HepG2 (cell line): ENCODE measurements around the gene C9orf40. TPM values are rescaled to one million over a fixed set of nuclear protein-coding genes. Genes with fewer than 3 reads are reported as not detected.

Source experiments
- BRCA1 ChIP-seq: sonication (generic); formaldehyde crosslinking; IDR thresholded peaks from 2 replicates; pipeline ENCODE4 v1.4.0; 2020; ENCODE audit warnings: missing genetic modification reagents
- CERS6 ChIP-seq: sonication (generic); formaldehyde crosslinking; IDR thresholded peaks from 2 replicates; pipeline ENCODE4 v1.5.0; 2020; ENCODE audit warnings: missing genetic modification reagents
- GTF2F1 ChIP-seq: fragments of 150-350 bp; IDR thresholded peaks from 2 replicates; pipeline ENCODE4 v1.6.1; 2014; ENCODE audit warnings: low read length
- HBP1 ChIP-seq: IDR thresholded peaks from 2 replicates; pipeline ENCODE4 v1.6.1; 2016; ENCODE audit warnings: low read depth, control low read depth
- IRF2 ChIP-seq: IDR thresholded peaks from 2 replicates; pipeline ENCODE4 v1.6.1; 2018; ENCODE audit warnings: missing genetic modification reagents, missing compliant biosample characterization
- KAT8 ChIP-seq: IDR thresholded peaks from 2 replicates; pipeline ENCODE4 v1.6.1; 2016; ENCODE audit warnings: missing genetic modification reagents, missing compliant biosample characterization
- KDM5A ChIP-seq: fragments of 200-600 bp; sonication (generic); IDR thresholded peaks from 2 replicates; pipeline ENCODE4 v1.7.0; 2018; ENCODE audit warnings: antibody characterized with exemption, mild to moderate bottlenecking, low read length, borderline replicate concordance
- MATR3 ChIP-seq: sonication (generic); formaldehyde crosslinking; IDR thresholded peaks from 2 replicates; pipeline ENCODE4 v1.4.0; 2020; ENCODE audit warnings: missing genetic modification reagents
- NR1H2 ChIP-seq: sonication (generic); formaldehyde crosslinking; IDR thresholded peaks from 2 replicates; pipeline ENCODE4 v1.8.1; 2022; ENCODE audit warnings: low read depth, missing genetic modification reagents, borderline replicate concordance
- PITX1 ChIP-seq: sonication (generic); formaldehyde crosslinking; IDR thresholded peaks from 2 replicates; pipeline ENCODE4 v1.5.1; 2020; ENCODE audit warnings: mild to moderate bottlenecking, missing genetic modification reagents
- PTBP1 ChIP-seq: fragments of 200-400 bp; formaldehyde crosslinking; IDR thresholded peaks from 2 replicates; pipeline ENCODE4 v1.6.1; 2018; ENCODE audit warnings: low read length, low read depth; ENCODE audit not compliant: poor library complexity, severe bottlenecking
- SNAPC4 ChIP-seq: sonication (generic); formaldehyde crosslinking; IDR thresholded peaks from 2 replicates; pipeline ENCODE4 v1.4.0; 2020; ENCODE audit warnings: mild to moderate bottlenecking, missing genetic modification reagents
- ZFP36L1 ChIP-seq: sonication (generic); formaldehyde crosslinking; IDR thresholded peaks from 2 replicates; pipeline ENCODE4 v1.8.0; 2022; ENCODE audit warnings: mild to moderate bottlenecking, missing genetic modification reagents, moderate library complexity
- ZNF253 ChIP-seq: sonication (generic); formaldehyde crosslinking; IDR thresholded peaks from 2 replicates; pipeline ENCODE4 v1.8.0; 2022; ENCODE audit warnings: mild to moderate bottlenecking, missing genetic modification reagents, borderline replicate concordance
- ZNF280B ChIP-seq: sonication (generic); formaldehyde crosslinking; IDR thresholded peaks from 2 replicates; pipeline ENCODE4 v1.5.0; 2020; ENCODE audit warnings: missing genetic modification reagents, mild to moderate bottlenecking, borderline replicate concordance
- ZNF354B ChIP-seq: sonication (generic); formaldehyde crosslinking; IDR thresholded peaks from 2 replicates; pipeline ENCODE4 v1.8.0; 2022; ENCODE audit warnings: mild to moderate bottlenecking, missing genetic modification reagents
- ZNF564 ChIP-seq: sonication (generic); formaldehyde crosslinking; IDR thresholded peaks from 2 replicates; pipeline ENCODE4 v1.8.1; 2023; ENCODE audit warnings: mild to moderate bottlenecking, missing genetic modification reagents
- ZNF672 ChIP-seq: sonication (generic); formaldehyde crosslinking; IDR thresholded peaks from 2 replicates; pipeline ENCODE4 v1.8.1; 2022; ENCODE audit warnings: missing genetic modification reagents
- ZNF776 ChIP-seq: sonication (generic); formaldehyde crosslinking; IDR thresholded peaks from 2 replicates; pipeline ENCODE4 v1.4.0; 2020; ENCODE audit warnings: mild to moderate bottlenecking, missing genetic modification reagents
- ZNF879 ChIP-seq: sonication (generic); formaldehyde crosslinking; IDR thresholded peaks from 2 replicates; pipeline ENCODE4 v1.8.1; 2023; ENCODE audit warnings: missing genetic modification reagents
- polyA plus RNA-seq, 8 experiments: library from polyadenylated mRNA; depleted of rRNA in 3 of 8; stranded (reverse) in 7 of 8; unstranded in 1 of 8; fragments of >200 nt; fragmentation: Illumina TruSeq in 4 of 8; extraction: Trizol in 4 of 8; gene quantifications; 2 replicates each; pipeline versions ENCODE4 v1.2.1 to v1.2.3, GENCODE V29; 2011 to 2016; ENCODE audit warnings: low read depth in 4 of 8, missing spikeins in 1 of 8, mixed read lengths in 1 of 8; ENCODE audit not compliant: insufficient read depth in 1 of 8
- total RNA-seq, 5 experiments: library from RNA; depleted of rRNA; stranded (reverse); fragments of >200 nt; fragmentation: Illumina TruSeq; extraction: Trizol; gene quantifications; 2 replicates each; pipeline ENCODE4 v1.2.3, GENCODE V29; 2016; ENCODE audit warnings: low read depth in 1 of 5

The C9orf40 gene
- total and polyA plus RNA-seq, 2 of the 13 experiments (the other 11 are each of a cell fraction or from before 2014, with no cell fraction given): 3.0 to 13.5 TPM

- TF ChIP-seq SNAPC4 (CRISPR knock-in tag) (no peak), HBP1 (CRISPR knock-in tag) (peak; percentile 74), IRF2 (no peak; the same call in none of the 2 replicates), ZNF354B (0 out of 2 replicates have a peak, but pooled peaks have one; percentile 69), ZNF879 (peak; percentile 83; the same call in 1 of the 2 replicates), ZNF564 (CRISPR knock-in tag) (peak; percentile 81; the same call in 1 of the 2 replicates), MATR3 (CRISPR knock-in tag) (no peak), ZNF280B (peak; percentile 97), ZFP36L1 (no peak), KAT8 (CRISPR knock-in tag) (peak; percentile 50; the same call in 1 of the 2 replicates), PTBP1 (no peak), ZNF253 (no peak), ZNF672 (CRISPR knock-in tag) (no peak; the same call in 1 of the 2 replicates), GTF2F1 (no peak), BRCA1 (CRISPR knock-in tag) (peak; percentile 46; the same call in 1 of the 2 replicates), ZNF776 (CRISPR knock-in tag) (peak; percentile 72), NR1H2 (CRISPR knock-in tag) (no peak; the same call in 1 of the 2 replicates), CERS6 (0 out of 2 replicates have a peak, but pooled peaks have one; percentile 31), PITX1 (CRISPR knock-in tag) (peak; percentile 50; the same call in 1 of the 2 replicates), KDM5A (peak; percentile 29; the same call in 1 of the 2 replicates)
Observed at GRCh38 chr9:74952201-74953151, at the start of gene C9orf40 (continued).
